B cell (primary cell): ENCODE results near the gene PLCG1. TPM values are rescaled to one million over a fixed set of nuclear protein-coding genes. Genes with fewer than 3 reads are reported as not detected.

ENCODE experiments used
- ATAC-seq: fragments of 200-7000 bp; cut with Tn5 transposase; one replicate; pipeline ENCODE4 v1.10.0; 2021; ENCODE audit warnings: low read depth, mild to moderate bottlenecking, moderate number of reproducible peaks, moderate library complexity
- CTCF ChIA-PET: fragments of 350-600 bp; sonication (Branson Sonifier 250); formaldehyde crosslinking; loops from one replicate; lab custom pipeline; 2021; ENCODE audit warnings: antibody characterized with exemption, inconsistent platforms; lab: Charles Lee
- POLR2A ChIA-PET: fragments of 350-600 bp; sonication (Branson Sonifier 250); formaldehyde crosslinking; loops from one replicate; lab custom pipeline; 2021; ENCODE audit warnings: antibody characterized with exemption; lab: Charles Lee
- DNase-seq: peaks from one replicate; pipeline ENCODE4 v3.0.0; 2013
- H2AFZ ChIP-seq: 2 replicates; pipeline ENCODE4 v1.6.1; 2012; ENCODE audit warnings: mild to moderate bottlenecking, low read depth, low read length; ENCODE audit not compliant: insufficient read depth, poor library complexity, severe bottlenecking
- H3K27ac ChIP-seq, 2 donors: 1 replicate in 1 of 2; 2 replicates in 1 of 2; pipeline ENCODE4 v1.5.1; 2012 to 2013; ENCODE audit warnings: low read length in 2 of 2, mild to moderate bottlenecking in 2 of 2, moderate library complexity in 1 of 2
- H3K27me3 ChIP-seq, 4 experiments: fragments of 200-600 bp in 1 of 4; sonication (generic) in 1 of 4; replicated peaks in 1 of 4; 1 replicate in 2 of 4; 2 replicates in 2 of 4; pipeline versions ENCODE4 v1.6.1 to v1.7.0; 2013 to 2016; ENCODE audit warnings: low read length in 3 of 4, mild to moderate bottlenecking in 2 of 4, mixed read lengths in 1 of 4, moderate library complexity in 1 of 4; ENCODE audit not compliant: insufficient read depth in 4 of 4, control insufficient read depth in 3 of 4; ENCODE audit errors: control extremely low read depth in 1 of 4
- H3K36me3 ChIP-seq, 2 experiments: replicated peaks in 1 of 2; 1 replicate in 1 of 2; 2 replicates in 1 of 2; pipeline versions ENCODE4 v1.6.1 to v1.7.1; 2013; ENCODE audit warnings: low read length in 1 of 2; ENCODE audit not compliant: insufficient read depth in 2 of 2, control insufficient read depth in 1 of 2; ENCODE audit errors: control extremely low read depth in 1 of 2, extremely low read depth in 1 of 2
- H3K4me1 ChIP-seq, 2 donors: fragments of 200-600 bp in 1 of 2; sonication (generic) in 1 of 2; 1 replicate in 1 of 2; 2 replicates in 1 of 2; pipeline versions ENCODE4 v1.5.1 to v1.6.1; 2013 to 2017; ENCODE audit warnings: low read length in 2 of 2; ENCODE audit not compliant: control insufficient read depth in 2 of 2, insufficient read depth in 2 of 2
- H3K4me2 ChIP-seq: replicated peaks from 2 replicates; pipeline ENCODE3; 2012; ENCODE audit warnings: mild to moderate bottlenecking, low read depth, low read length; ENCODE audit not compliant: poor library complexity, severe bottlenecking
- H3K4me3 ChIP-seq, 5 experiments: fragments of 200-600 bp in 1 of 5; sonication (generic) in 1 of 5; 1 replicate in 3 of 5; 2 replicates in 2 of 5; pipeline versions ENCODE4 v1.5.1 to v1.7.0; 2011 to 2016; ENCODE audit warnings: low read length in 4 of 5, mild to moderate bottlenecking in 4 of 5, low read depth in 2 of 5, control low read depth in 1 of 5, moderate library complexity in 1 of 5; ENCODE audit not compliant: insufficient read depth in 1 of 5; ENCODE audit errors: control extremely low read depth in 1 of 5, extremely low read depth in 1 of 5
- H3K79me2 ChIP-seq: fragments of 200-600 bp; sonication (generic); one replicate; pipeline ENCODE4 v1.6.0; 2016; ENCODE audit warnings: low read length; ENCODE audit not compliant: control insufficient read depth, insufficient read depth
- H3K9ac ChIP-seq: fragments of 200-600 bp; sonication (generic); 2 replicates; pipeline ENCODE4 v1.6.1; 2017; ENCODE audit warnings: mild to moderate bottlenecking, low read length, moderate library complexity
- H3K9me3 ChIP-seq, 3 donors: one replicate each; pipeline versions ENCODE4 v1.6.1 to v1.7.1; 2013; ENCODE audit warnings: low read length in 2 of 3; ENCODE audit not compliant: control insufficient read depth in 2 of 3, insufficient read depth in 1 of 3; ENCODE audit errors: control extremely low read depth in 1 of 3
- H4K20me1 ChIP-seq: 2 replicates; pipeline ENCODE4 v1.6.0; 2012; ENCODE audit warnings: mild to moderate bottlenecking, low read length; ENCODE audit not compliant: insufficient read depth, control insufficient read depth, poor library complexity, severe bottlenecking
- H3K27ac Mint-ChIP-seq: one replicate; pipeline ENCODE4 v1.8.0; 2021; ENCODE audit warnings: mixed read lengths
- H3K27me3 Mint-ChIP-seq: one replicate; pipeline ENCODE4 v1.8.0; 2021; ENCODE audit warnings: mixed read lengths
- H3K4me1 Mint-ChIP-seq: one replicate; pipeline ENCODE4 v1.8.0; 2021; ENCODE audit warnings: mixed read lengths
- H3K4me3 Mint-ChIP-seq: one replicate; pipeline ENCODE4 v1.8.0; 2021; ENCODE audit warnings: mixed read lengths
- H3K9me3 Mint-ChIP-seq: one replicate; pipeline ENCODE4 v1.8.0; 2022; ENCODE audit warnings: mixed read lengths; ENCODE audit not compliant: insufficient read depth
- EZH2 ChIP-seq: IDR thresholded peaks from 2 replicates; pipeline ENCODE4 v1.6.1; 2012; ENCODE audit warnings: borderline replicate concordance, low read depth, mild to moderate bottlenecking, moderate library complexity, low read length; ENCODE audit not compliant: insufficient read depth, poor library complexity, severe bottlenecking
- WGBS: methylation state at CpG from one replicate; pipeline ENCODE4 v1.1.5; 2013; ENCODE audit warnings: missing lambda C conversion rate; ENCODE audit not compliant: insufficient coverage; 5-methylcytosine and 5-hydroxymethylcytosine counted together
- intact Hi-C: fragments of 100-400 bp; cut with micrococcal nuclease; formaldehyde crosslinking; loops from one replicate; pipeline ENCODE4 v1.10.0; 2022
- polyA plus RNA-seq: library from polyadenylated mRNA; depleted of rRNA; stranded (reverse); fragments of >200 nt; gene quantifications from 2 replicates; pipeline ENCODE4 v1.2.3, GENCODE V29; 2012
- total RNA-seq, 2 donors: library from RNA; stranded (reverse); fragments of 120-200 nt in 1 of 2; gene quantifications; 1 replicate in 1 of 2; 2 replicates in 1 of 2; pipeline versions ENCODE4 v1.2.3 to v1.2.4, GENCODE V29; 2013 to 2022
- TF ChIP-seq, protein P1 (sequence below): fragments of 200-600 bp; IDR thresholded peaks from one replicate; pipeline ENCODE4 v1.8.0; 2022; ENCODE audit warnings: antibody characterized with exemption, mild to moderate bottlenecking

Gene PLCG1
- total and polyA plus RNA-seq, 2 donors (not counting 1 experiment from before 2014, with no cell fraction given), result 98.7 to 101 TPM

DNA sequence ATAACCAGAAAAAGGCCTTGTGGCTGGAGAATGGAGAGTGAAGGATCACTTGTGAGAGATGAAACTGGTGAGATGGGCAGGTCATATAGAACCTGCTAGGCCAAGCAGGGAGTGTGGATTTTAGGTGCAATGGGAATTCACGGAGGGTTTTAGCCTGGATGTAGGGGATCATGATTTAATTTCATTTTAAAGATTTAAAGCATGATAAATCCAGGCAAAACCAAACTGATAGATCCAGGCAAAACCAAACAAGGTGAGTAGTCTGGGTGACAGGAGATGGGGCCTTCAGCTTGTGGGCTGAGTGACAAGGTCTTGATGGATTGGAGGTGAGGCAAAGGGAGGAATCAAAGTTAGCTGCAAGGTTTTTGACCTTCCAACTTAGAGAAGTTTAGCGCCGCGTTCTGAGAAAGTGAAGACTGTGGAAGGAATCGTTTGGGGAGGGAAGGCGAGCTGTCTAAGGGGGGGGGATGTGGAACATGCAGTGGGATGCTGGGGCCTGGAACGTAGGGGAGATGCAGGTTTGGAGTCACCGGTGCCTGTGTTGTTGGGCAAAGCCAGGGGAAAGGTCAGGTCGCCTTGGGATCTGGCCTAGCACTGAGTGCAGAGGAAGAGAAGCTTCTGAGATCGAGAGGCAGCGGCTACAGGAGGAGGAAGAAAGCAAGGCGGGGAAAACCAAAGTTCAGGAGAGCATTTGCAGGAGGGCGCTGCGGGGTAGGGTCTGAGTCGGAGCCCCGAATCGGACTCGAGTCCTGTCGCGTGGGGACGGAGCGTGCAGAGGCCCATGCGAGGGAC lies 1.3 kb upstream of the PLCG1 start:
- POLR2A ChIA-PET, result interaction anchor here (1.9 to 2.1 kb wide), 2 partner anchors 16 to 21 kb away, joined by 7 to 8 read pairs; no protein-coding TSS in a partner anchor
- Histone ChIP-seq H3K4me1 (peaks cover 37 to 54% of the 10 kb centered on the region in 2 donors), H3K9ac (peak overlapping the region; percentile 72), H3K9me3 (no peaks in the 10 kb centered on the region), H3K27me3 (no peaks in the 10 kb centered on the region), H3K36me3 (no peaks in the 10 kb centered on the region), H3K27ac (no peak overlapping the region), H2AFZ (peak overlapping the region; percentile 91), H3K79me2 (peaks cover 26% of the 10 kb centered on the region), H4K20me1 (no peaks in the 10 kb centered on the region), H3K4me3 (peak overlapping the region in 4 of 5 experiments; percentile 51 to 83 (median 76)), H3K4me2 (peak overlapping the region; percentile 92)
- Mint-ChIP-seq H3K4me3 (peak overlapping the region; percentile 93), H3K27me3 (no peaks in the 10 kb centered on the region), H3K27ac (peak overlapping the region; percentile 91), H3K4me1 (peaks cover 58% of the 10 kb centered on the region), H3K9me3 (no peaks in the 10 kb centered on the region)
- intact Hi-C loops, result loop anchor here (1.0 to 5.0 kb wide), 8 partner anchors 21 to 556 kb away; partner anchors contain the start of genes CHD6 and LPIN3
- ATAC-seq (no peak), DNase-seq (peak; percentile 23)
- no peak for TF ChIP-seq EZH2
- TF ChIP-seq, protein P1, sequence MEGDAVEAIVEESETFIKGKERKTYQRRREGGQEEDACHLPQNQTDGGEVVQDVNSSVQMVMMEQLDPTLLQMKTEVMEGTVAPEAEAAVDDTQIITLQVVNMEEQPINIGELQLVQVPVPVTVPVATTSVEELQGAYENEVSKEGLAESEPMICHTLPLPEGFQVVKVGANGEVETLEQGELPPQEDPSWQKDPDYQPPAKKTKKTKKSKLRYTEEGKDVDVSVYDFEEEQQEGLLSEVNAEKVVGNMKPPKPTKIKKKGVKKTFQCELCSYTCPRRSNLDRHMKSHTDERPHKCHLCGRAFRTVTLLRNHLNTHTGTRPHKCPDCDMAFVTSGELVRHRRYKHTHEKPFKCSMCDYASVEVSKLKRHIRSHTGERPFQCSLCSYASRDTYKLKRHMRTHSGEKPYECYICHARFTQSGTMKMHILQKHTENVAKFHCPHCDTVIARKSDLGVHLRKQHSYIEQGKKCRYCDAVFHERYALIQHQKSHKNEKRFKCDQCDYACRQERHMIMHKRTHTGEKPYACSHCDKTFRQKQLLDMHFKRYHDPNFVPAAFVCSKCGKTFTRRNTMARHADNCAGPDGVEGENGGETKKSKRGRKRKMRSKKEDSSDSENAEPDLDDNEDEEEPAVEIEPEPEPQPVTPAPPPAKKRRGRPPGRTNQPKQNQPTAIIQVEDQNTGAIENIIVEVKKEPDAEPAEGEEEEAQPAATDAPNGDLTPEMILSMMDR, result no peak
- CTCF ChIA-PET, result interaction anchor here (0.6 to 10.0 kb wide), 25 partner anchors 8 to 277 kb away, joined by 3 to 122 read pairs (median 6); partner anchors contain the start of gene LPIN3
- WGBS, result 36% methylated on average over 22 of the region's 23 CpGs
